NCI-H2196 (cell line): ENCODE data around the gene WDTC1.
A peak's percentile ranks its signal among the peaks of the same experiment; 100 is the strongest.
"Not testable (repeated sequence)": the region's sequence is repeated elsewhere in the genome, so short reads cannot be mapped to it uniquely, and the experiment has no call there.

Source experiments
- DNase-seq: peaks from one replicate; lab custom pipeline; 2025; ENCODE audit not compliant: unreplicated experiment; lab: John Stamatoyannopoulos, UW

The WDTC1 gene

DNA sequence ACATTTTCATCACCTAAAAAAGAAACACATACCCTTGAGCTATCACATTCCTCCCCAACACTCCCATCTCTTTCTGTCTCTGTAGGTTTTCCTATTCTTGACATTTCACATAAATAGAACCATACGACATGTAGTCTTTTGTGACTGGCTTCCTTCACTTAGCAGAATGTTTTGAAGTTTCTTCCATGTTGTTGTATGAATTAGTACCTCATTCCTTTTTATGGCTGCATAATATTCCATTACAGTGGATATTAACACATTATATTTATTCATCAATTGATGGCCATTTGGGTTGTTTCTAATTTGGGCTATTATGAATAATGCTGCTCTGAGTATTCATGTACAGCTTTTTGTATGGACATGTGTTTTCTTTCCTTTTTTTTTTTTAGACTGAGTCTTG, 11.8 kb downstream of the WDTC1 start:
- no peak for DNase-seq

DNA sequence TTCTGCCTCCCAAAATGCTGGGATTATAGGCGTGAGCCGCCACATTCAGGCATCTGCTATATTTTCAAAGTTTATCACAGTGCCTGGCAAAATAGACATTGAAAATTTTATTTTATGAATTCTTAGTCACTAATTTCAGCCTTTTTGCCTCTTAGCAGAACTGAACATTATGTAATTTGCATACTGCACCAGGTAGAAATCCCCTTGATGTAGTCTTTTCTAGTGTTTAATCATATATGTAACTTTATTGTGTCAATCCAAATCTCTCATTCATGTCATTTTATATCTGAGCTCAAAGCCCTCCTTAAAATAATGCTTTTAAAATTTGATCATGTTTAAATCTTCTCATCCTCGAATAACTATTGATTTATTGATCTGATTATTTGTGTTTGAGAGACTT, 19.2 kb downstream of the WDTC1 start:
- no peak for DNase-seq

DNA sequence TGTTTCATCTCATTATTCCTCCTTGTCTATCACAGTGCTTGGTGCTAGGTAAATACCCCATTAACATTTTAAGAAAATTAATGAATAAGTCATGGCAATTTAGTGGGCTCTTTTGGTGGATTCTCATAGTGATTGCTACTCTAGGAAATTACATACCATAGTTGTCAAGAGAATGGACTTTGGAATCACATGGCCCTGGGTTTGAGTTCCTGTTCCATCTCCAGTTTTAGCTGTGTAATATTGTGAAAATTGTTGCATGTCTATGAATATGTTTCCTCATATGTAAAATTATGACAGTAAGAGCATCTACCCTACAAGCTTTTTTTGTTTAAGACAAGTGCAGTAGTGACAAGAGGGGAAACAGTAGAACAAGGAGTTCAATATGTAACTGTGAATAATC, 20.7 kb downstream of the WDTC1 start:
- no peak for DNase-seq

GRCh38 chr1:27257155-27257554, 22.7 kb downstream of the WDTC1 start:
- no peak for DNase-seq

GRCh38 chr1:27258598-27258997, 24.2 kb downstream of the WDTC1 start:
- no peak for DNase-seq

- no peak for DNase-seq
These were observed 32.7 kb downstream of the WDTC1 start for GRCh38 chr1:27267153-27267552.

- DNase-seq = no peak
These were observed 34.8 kb downstream of the WDTC1 start for GRCh38 chr1:27269276-27269675.

DNA sequence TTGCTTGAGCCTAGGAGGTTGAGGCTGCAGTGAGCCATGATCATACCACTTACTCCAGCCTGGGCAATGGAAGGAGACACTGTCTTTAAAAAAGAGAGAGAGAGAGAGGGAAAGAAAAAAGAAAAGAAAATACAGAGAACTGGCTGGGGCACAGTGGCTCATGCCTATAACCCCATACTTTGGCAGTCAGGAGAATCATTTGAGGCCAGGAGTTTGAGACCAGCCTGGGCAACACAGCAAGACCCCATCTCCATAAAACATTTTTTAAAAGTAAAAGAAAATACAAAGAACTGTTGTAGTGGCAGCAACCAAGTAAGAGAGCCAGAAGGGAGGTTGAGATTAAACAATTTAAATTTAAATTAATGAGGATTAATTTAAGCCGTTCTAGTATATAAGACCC, 39.8 kb downstream of the WDTC1 start:
- no peak for DNase-seq

DNA sequence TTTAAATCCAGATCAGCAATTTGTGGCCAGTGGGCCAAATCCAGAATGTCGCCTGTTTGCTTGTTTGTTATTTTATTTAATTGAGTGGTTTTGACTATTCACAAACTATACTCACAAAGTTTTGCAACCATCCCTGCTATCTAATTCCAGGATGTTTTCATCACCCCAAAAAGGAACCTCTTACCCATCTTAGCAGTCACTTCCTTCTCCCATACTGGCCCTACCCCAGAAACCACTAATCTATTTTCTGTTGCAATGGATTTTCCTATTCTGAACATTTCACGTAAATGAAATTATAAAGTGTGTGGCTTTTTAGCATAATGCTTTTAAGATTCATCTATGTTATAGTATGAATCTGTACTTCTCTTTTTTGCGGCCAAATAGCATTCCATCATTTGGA, 41.3 kb downstream of the WDTC1 start:
- no peak for DNase-seq

DNA sequence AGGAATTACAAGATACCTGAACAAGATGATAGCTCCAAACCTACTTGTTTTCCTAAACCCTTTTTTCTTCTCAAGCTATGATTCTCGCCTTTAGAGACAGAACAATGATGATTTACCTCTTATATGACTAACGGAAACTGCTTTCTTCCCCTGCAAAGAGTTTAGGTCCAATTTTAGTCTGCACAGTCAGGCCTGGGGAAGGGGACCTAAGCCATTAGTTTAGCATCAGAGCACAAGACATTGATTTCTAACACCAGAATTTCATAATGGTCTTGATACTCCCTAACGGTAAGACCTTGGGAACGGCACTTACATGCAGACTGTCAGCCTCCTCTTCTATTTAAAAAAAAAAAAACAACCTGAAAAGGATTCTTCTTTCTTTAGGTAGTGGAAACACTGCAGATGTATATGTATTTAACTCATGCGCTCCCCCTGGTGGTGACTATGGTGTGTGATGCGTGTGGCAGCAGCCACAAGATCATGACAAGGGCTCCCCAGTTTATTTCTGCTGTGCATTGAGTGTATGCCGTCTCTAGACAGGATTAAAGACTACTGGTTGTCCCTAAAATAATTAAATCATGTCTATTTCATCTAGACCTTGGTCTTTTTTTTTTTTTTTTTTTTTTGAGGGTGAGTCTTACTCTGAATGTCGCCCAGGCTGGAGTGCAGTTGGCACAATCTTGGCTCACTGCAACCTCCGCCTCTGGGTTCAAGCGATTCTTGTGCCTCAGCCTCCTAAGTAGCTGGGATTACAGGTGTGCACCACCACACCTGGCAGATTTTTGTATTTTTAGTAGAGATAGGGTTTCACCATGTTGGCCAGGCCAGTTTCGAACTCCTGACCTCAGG, 50.2 kb downstream of the WDTC1 start:
- DNase-seq = peak; percentile 85

DNA sequence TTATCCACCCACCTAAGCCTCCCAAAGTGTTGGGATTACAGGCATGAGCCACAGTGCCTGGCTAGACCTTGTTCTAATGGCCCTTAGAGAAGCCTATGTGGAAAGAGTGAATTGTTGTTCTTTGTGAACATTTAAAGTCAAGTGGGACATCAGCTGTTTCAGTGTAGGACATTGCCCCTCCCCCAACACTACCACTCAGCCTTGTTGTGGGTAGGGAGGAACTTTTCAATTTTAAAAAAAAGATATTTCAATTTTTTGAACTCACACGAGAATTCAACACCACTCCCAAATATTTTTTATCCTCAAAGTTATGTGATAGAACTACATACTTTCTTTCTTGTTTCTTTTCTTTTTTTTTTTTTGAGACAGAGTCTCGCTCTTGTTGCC, 50.8 kb downstream of the WDTC1 start:
- no peak for DNase-seq

- DNase-seq = not testable (repeated sequence)
These were observed 51.4 kb downstream of the WDTC1 start for GRCh38 chr1:27285821-27286220.

- not testable (repeated sequence) for DNase-seq
These were observed 54.7 kb downstream of the WDTC1 start for GRCh38 chr1:27289125-27289524.

DNA sequence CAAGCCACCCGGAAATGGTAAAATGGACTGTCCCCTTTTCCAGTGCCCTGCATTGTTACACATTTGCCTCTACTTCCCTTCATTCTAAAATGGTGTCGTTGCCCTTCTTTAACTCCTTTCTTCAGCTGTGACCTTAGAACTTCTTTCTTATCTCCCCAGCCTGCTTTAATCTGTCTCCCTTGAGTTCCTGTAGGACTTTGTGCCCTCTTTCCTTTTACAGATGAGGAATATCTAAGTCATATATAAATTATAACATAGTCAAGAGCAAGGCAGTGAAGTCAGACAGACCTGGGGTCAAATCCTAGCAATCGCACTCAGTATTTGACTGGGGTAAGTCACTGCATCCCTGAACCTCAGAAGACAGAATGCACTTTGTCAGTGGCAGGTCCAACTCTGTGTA, 56.1 kb downstream of the WDTC1 start:
- no peak for DNase-seq

DNA sequence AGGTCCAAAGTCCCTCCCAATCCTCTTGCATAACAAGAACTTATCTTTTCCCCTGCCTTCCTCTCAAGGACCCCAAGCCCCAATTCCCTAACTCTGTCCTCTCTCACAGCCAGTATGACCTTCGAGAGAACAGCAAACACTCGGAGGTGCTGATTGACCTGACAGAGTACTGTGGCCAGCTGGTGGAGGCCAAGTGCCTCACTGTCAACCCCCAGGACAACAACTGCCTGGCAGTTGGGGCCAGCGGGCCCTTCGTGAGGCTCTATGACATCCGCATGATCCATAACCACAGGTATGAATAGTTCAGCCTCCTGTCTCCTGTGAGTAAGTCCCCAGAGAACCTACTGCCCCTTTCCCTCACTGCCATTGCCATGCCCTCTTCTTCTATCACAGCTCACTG, 57.7 kb downstream of the WDTC1 start:
- no peak for DNase-seq

- DNase-seq = no peak
These were observed 59.5 kb downstream of the WDTC1 start for GRCh38 chr1:27293915-27294314.

DNA sequence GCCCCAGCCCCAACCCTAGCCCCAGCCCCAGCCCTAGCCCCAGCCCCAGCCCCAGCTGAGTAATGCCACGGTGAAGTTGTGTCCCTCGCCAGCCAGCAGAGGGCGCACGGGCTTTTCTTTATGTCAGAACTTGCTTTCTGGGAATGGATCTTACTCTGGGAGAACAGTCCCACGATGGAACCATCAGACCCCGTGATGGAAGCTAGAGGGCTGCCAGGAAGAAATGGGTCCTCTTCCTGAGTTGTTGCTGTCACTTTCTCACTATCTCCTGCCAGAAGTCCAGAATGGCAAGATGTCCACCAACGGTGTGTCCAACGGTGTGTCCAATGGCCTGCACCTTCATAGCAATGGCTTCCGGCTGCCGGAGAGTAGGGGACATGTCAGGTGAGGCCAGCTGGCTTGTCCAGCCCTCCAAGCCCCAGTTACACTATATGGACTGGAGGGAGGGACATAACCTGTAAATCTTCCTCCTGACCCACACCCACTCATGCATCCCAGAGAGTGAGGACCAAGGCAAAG, 62.4 kb downstream of the WDTC1 start:
- peak; percentile 78 for DNase-seq

- DNase-seq = no peak
These were observed 63.5 kb downstream of the WDTC1 start for GRCh38 chr1:27297903-27298302.

GRCh38 chr1:27298632-27299384, 64.4 kb downstream of the WDTC1 start:
- no peak for DNase-seq

- peak; percentile 38 for DNase-seq
These were observed 65.2 kb downstream of the WDTC1 start for GRCh38 chr1:27299385-27300271.
